ENCODE data around the gene P3H2. TPM values are rescaled to one million over a fixed set of nuclear protein-coding genes. Genes with fewer than 3 reads are reported as not detected.

P3H2 gene
- total and polyA plus RNA-seq, 9 of the 15 experiments (the other 6 are each of a cell fraction or from before 2014, with no cell fraction given): 0.04 to 0.26 (median 0.22) TPM; not detected in 6

- TF ChIP-seq NR2C2 (CRISPR knock-in tag; IDR thresholded peaks at IDR 0.05): no peak
- no peak for TF ChIP-seq NR2C2 (tag; IDR thresholded peaks at IDR 0.05)
- TF ChIP-seq FOXJ2 (tag; IDR thresholded peaks at IDR 0.05): no peak
- TF ChIP-seq POLR2G (IDR thresholded peaks at IDR 0.05; ENCODE audit: low read depth, low read length): no peak
- no peak for TF ChIP-seq SRSF3 (IDR thresholded peaks at IDR 0.05; ENCODE audit: insufficient read depth, low read length)
Observed at GRCh38 chr3:190013943-190014924, 106.5 kb downstream of the P3H2 start (continued).

DNA sequence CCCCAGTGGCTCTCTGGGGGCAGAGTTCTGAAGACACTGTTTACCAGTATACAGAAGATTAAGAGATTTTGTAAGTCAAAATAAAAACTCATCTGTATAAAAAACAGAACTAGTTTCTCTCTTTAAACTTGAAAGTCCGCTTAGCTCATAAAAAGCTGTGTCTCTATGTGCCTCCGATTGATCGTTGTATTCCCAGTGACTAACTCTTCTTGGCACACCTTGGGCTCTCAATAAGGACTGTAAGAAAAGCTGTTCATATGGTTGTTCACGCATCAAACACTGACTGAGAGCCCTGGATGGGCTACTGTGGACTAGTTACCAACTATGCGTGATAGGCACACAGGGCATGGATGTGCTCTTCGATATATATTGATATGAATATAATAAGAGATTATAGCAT lies 107.9 kb downstream of the P3H2 start:
- POLR2A ChIA-PET: no interaction called here
- H3K4me1 ChIP-seq (replicated peaks in 1 of 2; ENCODE audit: control insufficient read depth in 2 of 2, insufficient read depth in 2 of 2, low read length in 2 of 2): no peaks in the 10 kb centered on the region

More for the DNA sequence above, 107.9 kb downstream of the P3H2 start:
- intact Hi-C loops (cut with micrococcal nuclease) (no loop called here), in situ Hi-C loops (cut with MboI) (no loop called here)
- Histone ChIP-seq H3K27me3 (ENCODE audit: control insufficient read depth in 2 of 2, insufficient read depth in 2 of 2, low read length in 2 of 2) (no peaks in the 10 kb centered on the region), H3K9ac (ENCODE audit: insufficient read depth in 1 of 2, low read depth in 2 of 2, low read length in 2 of 2) (no peak overlapping the region), H3K9me3 (replicated peaks; ENCODE audit: control insufficient read depth, insufficient read depth, low read depth, low read length) (no peaks in the 10 kb centered on the region), H2AFZ (ENCODE audit: low read depth, low read length) (no peak overlapping the region), H3K9me1 (ENCODE audit: control insufficient read depth, insufficient read depth, low read length) (no peaks in the 10 kb centered on the region), H4K20me1 (replicated peaks; ENCODE audit: control insufficient read depth, insufficient read depth, low read length) (no peaks in the 10 kb centered on the region), H3K36me3 (ENCODE audit: control insufficient read depth, insufficient read depth, low read length) (no peaks in the 10 kb centered on the region), H3K4me3 (no peak overlapping the region), H3K4me2 (ENCODE audit: insufficient read depth, low read length) (no peak overlapping the region), H3K27ac (ENCODE audit: extremely low read depth, low read depth, low read length) (no peak overlapping the region), H3K79me2 (ENCODE audit: control insufficient read depth, insufficient read depth, low read length) (no peaks in the 10 kb centered on the region)
- BruUV-seq (replicated peaks): no TSS peak
- TF ChIP-seq ZNF695 (CRISPR knock-in tag; IDR thresholded peaks at IDR 0.05) (no peak), ZNF140 (CRISPR knock-in tag; IDR thresholded peaks at IDR 0.05) (no peak), SNRNP70 (optimal IDR thresholded peaks at IDR 0.05; ENCODE audit: low read depth, low read length) (no peak), MAZ (CRISPR knock-in tag; conservative IDR thresholded peaks at IDR 0.05 in 1 of 2, IDR thresholded peaks at IDR 0.05 in 1 of 2) (no peak), ERF (CRISPR knock-in tag; IDR thresholded peaks at IDR 0.05) (no peak), ZSCAN32 (CRISPR knock-in tag; IDR thresholded peaks at IDR 0.05) (no peak), ZNF668 (CRISPR knock-in tag; IDR thresholded peaks at IDR 0.05) (no peak)
- TF ChIP-seq, protein P1, sequence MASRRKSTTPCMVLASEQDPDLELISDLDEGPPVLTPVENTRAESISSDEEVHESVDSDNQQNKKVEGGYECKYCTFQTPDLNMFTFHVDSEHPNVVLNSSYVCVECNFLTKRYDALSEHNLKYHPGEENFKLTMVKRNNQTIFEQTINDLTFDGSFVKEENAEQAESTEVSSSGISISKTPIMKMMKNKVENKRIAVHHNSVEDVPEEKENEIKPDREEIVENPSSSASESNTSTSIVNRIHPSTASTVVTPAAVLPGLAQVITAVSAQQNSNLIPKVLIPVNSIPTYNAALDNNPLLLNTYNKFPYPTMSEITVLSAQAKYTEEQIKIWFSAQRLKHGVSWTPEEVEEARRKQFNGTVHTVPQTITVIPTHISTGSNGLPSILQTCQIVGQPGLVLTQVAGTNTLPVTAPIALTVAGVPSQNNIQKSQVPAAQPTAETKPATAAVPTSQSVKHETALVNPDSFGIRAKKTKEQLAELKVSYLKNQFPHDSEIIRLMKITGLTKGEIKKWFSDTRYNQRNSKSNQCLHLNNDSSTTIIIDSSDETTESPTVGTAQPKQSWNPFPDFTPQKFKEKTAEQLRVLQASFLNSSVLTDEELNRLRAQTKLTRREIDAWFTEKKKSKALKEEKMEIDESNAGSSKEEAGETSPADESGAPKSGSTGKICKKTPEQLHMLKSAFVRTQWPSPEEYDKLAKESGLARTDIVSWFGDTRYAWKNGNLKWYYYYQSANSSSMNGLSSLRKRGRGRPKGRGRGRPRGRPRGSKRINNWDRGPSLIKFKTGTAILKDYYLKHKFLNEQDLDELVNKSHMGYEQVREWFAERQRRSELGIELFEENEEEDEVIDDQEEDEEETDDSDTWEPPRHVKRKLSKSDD (conservative IDR thresholded peaks at IDR 0.05; ENCODE audit: low read length): no peak
- CTCF ChIA-PET (ENCODE audit: low intra/inter-chr PET ratio): no interaction called here
- DNase-seq (ENCODE audit: extremely low read depth in 1 of 4, low spot score in 3 of 4) (no peak), ATAC-seq (no peak), FAIRE-seq (no peak)
- WGBS (ENCODE audit: insufficient coverage, low coverage, missing lambda C conversion rate): 3% methylated on average over 6 of the region's 6 CpGs
